Nephron progenitor cell (in vitro differentiated cells): Measurements from ENCODE around the gene LPIN1.

Experiments
- DNase-seq: peaks from one replicate; pipeline ENCODE4 v3.0.0; 2021
- H3K27ac Mint-ChIP-seq: 2 replicates; pipeline ENCODE4 v1.8.0; 2021; ENCODE audit warnings: mild to moderate bottlenecking, moderate library complexity, mixed read lengths
- H3K27me3 Mint-ChIP-seq: 2 replicates; pipeline ENCODE4 v1.8.0; 2021; ENCODE audit warnings: mild to moderate bottlenecking, low read depth, mixed read lengths; ENCODE audit not compliant: poor library complexity
- H3K36me3 Mint-ChIP-seq: 2 replicates; pipeline ENCODE4 v1.8.0; 2021; ENCODE audit warnings: low read depth, mixed read lengths
- H3K4me1 Mint-ChIP-seq: 2 replicates; pipeline ENCODE4 v1.8.0; 2021; ENCODE audit warnings: mixed read lengths
- H3K4me3 Mint-ChIP-seq: 2 replicates; pipeline ENCODE4 v1.8.0; 2021; ENCODE audit warnings: mild to moderate bottlenecking, moderate library complexity, mixed read lengths
- H3K9me3 Mint-ChIP-seq: 2 replicates; pipeline ENCODE4 v1.8.0; 2021; ENCODE audit warnings: mild to moderate bottlenecking, moderate library complexity, mixed read lengths
- CTCF ChIP-seq: fragments of 200-600 bp; sonication (generic); IDR thresholded peaks from 2 replicates; pipeline ENCODE4 v1.5.0; 2021; ENCODE audit warnings: antibody characterized with exemption

The LPIN1 gene

GRCh38 chr2:11796190-11797171, 50.0 kb downstream of the LPIN1 start:
- H3K27me3 Mint-ChIP-seq = no peaks in the 10 kb centered on the region
- peaks cover 97% of the 10 kb centered on the region for H3K36me3 Mint-ChIP-seq
- TF ChIP-seq CTCF = no peak
- DNase-seq = no peak
- H3K4me1 Mint-ChIP-seq = peaks cover 10% of the 10 kb centered on the region
- peaks cover 2% of the 10 kb centered on the region for H3K9me3 Mint-ChIP-seq
- no peak overlapping the region for H3K27ac Mint-ChIP-seq
- no peak overlapping the region for H3K4me3 Mint-ChIP-seq

GRCh38 chr2:11797846-11798245, 51.4 kb downstream of the LPIN1 start:
- H3K4me3 Mint-ChIP-seq = no peak overlapping the region
- H3K4me1 Mint-ChIP-seq = peaks cover 10% of the 10 kb centered on the region
- DNase-seq = no peak
- H3K27me3 Mint-ChIP-seq = no peaks in the 10 kb centered on the region
- H3K36me3 Mint-ChIP-seq = peaks cover 92% of the 10 kb centered on the region
- peak overlapping the region; percentile 82 for H3K27ac Mint-ChIP-seq
- H3K9me3 Mint-ChIP-seq = no peaks in the 10 kb centered on the region
- no peak for TF ChIP-seq CTCF

GRCh38 chr2:11798701-11799435, 52.4 kb downstream of the LPIN1 start:
- Mint-ChIP-seq H3K36me3 (peaks cover 91% of the 10 kb centered on the region), H3K4me1 (peaks cover 10% of the 10 kb centered on the region), H3K27ac (no peak overlapping the region), H3K9me3 (no peaks in the 10 kb centered on the region), H3K4me3 (no peak overlapping the region), H3K27me3 (no peaks in the 10 kb centered on the region)
- TF ChIP-seq CTCF = no peak
- no peak for DNase-seq

GRCh38 chr2:11799826-11800225, 53.4 kb downstream of the LPIN1 start:
- Mint-ChIP-seq H3K27me3 (no peaks in the 10 kb centered on the region), H3K9me3 (no peaks in the 10 kb centered on the region), H3K36me3 (peaks cover 91% of the 10 kb centered on the region), H3K27ac (no peak overlapping the region), H3K4me3 (no peak overlapping the region), H3K4me1 (peaks cover 10% of the 10 kb centered on the region)
- TF ChIP-seq CTCF = no peak
- DNase-seq = no peak

- no peak for TF ChIP-seq CTCF
- H3K4me3 Mint-ChIP-seq = no peak overlapping the region
- no peaks in the 10 kb centered on the region for H3K9me3 Mint-ChIP-seq
- H3K27me3 Mint-ChIP-seq = no peaks in the 10 kb centered on the region
- H3K27ac Mint-ChIP-seq = no peak overlapping the region
- H3K36me3 Mint-ChIP-seq = peaks cover 93% of the 10 kb centered on the region
- DNase-seq = no peak
- peaks cover 10% of the 10 kb centered on the region for H3K4me1 Mint-ChIP-seq
Measured at GRCh38 chr2:11802782-11803191, 56.4 kb downstream of the LPIN1 start.
